GM06990 (cell line): Measurements from ENCODE around the gene DTNB.
A peak's percentile ranks its signal among the peaks of the same experiment; 100 is the strongest.
"Not testable (repeated sequence)": the region's sequence is repeated elsewhere in the genome, so short reads cannot be mapped to it uniquely, and the experiment has no call there.

Experiments
- DNase-seq: peaks from one replicate; pipeline ENCODE4 v3.0.0-alpha.2; 2011; ENCODE audit not compliant: insufficient read length; ENCODE audit errors: extremely low read depth
- H3K27me3 ChIP-seq: replicated peaks from 2 replicates; pipeline ENCODE4 v1.6.0; 2011; ENCODE audit warnings: low read length; ENCODE audit not compliant: control insufficient read depth, insufficient read depth
- H3K36me3 ChIP-seq: 2 replicates; pipeline ENCODE4 v1.5.1; 2011; ENCODE audit warnings: low read length; ENCODE audit not compliant: control insufficient read depth, insufficient read depth
- H3K4me3 ChIP-seq: replicated peaks from 2 replicates; pipeline ENCODE4 v1.5.1; 2011; ENCODE audit warnings: low read depth, mild to moderate bottlenecking, control low read depth, low read length
- CTCF ChIP-seq: IDR thresholded peaks from 2 replicates; pipeline ENCODE4 v1.5.1; 2011; ENCODE audit warnings: low read length, control low read depth, mild to moderate bottlenecking, inconsistent platforms; ENCODE audit not compliant: insufficient read depth, poor library complexity, severe bottlenecking

The DTNB gene

DNA sequence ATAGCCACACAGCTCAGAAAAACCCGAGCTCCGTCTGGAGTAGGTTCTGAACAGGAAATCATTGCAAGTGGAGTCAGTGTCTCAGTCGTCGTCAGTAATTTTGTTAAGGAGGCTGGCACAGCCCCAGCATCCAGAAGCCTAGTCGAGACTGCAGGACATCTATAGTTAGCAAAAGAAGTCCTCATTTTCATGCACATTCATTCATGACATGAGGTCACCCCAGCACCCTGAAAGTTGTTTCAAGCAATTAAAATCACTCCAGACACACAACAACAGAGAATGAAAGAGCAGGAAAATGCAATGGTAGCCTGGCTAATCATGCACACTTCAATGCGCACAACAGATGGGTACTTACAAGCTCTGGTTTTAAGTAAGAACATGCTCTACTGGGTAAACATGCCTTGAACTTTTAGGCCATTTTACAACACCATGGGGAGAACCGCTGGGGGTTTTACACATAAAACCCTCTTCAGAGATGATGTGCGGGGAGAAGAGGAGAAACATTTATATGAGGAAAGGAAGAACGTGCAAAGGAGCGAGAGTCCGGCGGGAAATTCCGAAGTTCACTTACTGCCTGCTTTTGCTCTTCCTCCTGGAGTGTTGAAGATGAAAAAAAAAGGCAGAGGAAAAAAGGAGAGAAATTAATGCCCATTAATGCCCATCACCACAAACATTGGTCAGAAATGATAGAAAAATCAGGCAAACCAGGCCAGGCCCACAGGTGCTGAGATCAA lies 254.3 kb downstream of the DTNB start:
- peak; percentile 80 for DNase-seq
- H3K36me3 ChIP-seq, result no peaks in the 10 kb centered on the region
- peak overlapping the region; percentile 31 for H3K4me3 ChIP-seq
- no peak for TF ChIP-seq CTCF
- H3K27me3 ChIP-seq, result no peaks in the 10 kb centered on the region

DNA sequence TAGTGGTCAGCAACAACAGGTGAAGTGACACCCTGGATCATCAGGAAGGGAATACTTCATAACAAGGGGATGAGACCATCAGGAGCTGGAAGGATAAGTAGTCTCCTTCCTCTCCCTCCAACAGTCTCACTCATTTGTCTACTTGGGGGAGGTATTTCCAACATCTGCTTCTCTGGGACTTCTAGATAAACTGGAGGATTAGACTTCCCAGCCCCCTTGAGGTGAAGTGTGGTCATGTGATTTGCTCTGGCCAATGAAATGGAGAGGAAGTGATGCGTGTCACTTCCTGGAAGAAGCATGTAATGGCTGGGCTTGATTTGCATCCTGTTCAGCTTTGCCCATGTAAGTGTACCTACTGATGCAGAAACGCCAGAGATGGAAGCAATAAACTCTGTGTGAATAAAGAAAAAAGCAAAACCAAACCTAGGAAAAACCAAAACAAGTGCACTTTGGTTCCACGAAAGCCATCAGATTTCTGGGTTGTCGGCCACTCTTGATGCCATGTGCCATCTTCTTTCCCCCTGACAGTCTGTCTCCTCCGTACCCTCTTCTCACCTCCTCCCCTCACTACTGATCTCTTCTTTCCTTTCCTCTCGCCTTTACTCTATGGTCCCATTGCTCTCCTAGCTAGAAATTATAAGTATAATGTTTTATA lies 255.5 kb downstream of the DTNB start:
- peak overlapping the region; percentile 5; the same call in 1 of the 2 replicates for H3K4me3 ChIP-seq
- no peak for TF ChIP-seq CTCF
- peak; percentile 37 for DNase-seq
- H3K36me3 ChIP-seq, result no peaks in the 10 kb centered on the region
- H3K27me3 ChIP-seq, result no peaks in the 10 kb centered on the region

DNA sequence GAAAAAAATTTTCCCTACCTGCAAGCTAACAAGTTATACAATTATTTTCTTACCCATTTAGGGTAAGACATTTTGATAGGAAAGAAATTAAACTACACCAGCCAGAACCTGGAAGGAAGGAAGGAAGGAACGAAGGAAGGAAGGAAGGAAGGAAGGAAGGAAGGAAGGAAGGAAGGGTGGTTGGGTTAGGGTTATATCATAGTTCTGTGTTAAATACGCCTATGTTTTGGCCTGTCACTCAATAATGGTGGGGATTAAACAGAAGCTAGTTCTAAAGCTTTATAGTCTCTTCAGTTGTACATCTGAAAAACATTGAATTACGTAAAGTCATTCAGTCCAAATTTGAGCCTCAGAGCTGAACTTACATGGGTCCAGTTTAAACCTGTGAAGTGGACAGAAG lies 256.7 kb downstream of the DTNB start:
- TF ChIP-seq CTCF, result no peak
- no peaks in the 10 kb centered on the region for H3K36me3 ChIP-seq
- H3K27me3 ChIP-seq, result no peaks in the 10 kb centered on the region
- no peak for DNase-seq
- no peak overlapping the region for H3K4me3 ChIP-seq

- Histone ChIP-seq H3K4me3 (no peak overlapping the region), H3K27me3 (no peaks in the 10 kb centered on the region), H3K36me3 (no peaks in the 10 kb centered on the region)
- DNase-seq, result no peak
- TF ChIP-seq CTCF, result no peak
These were observed 258.6 kb downstream of the DTNB start for GRCh38 chr2:25414781-25415180.

- not testable (repeated sequence) for DNase-seq, H3K4me3 ChIP-seq, H3K36me3 ChIP-seq, H3K27me3 ChIP-seq
These were observed 260.0 kb downstream of the DTNB start for GRCh38 chr2:25413409-25413808.

DNA sequence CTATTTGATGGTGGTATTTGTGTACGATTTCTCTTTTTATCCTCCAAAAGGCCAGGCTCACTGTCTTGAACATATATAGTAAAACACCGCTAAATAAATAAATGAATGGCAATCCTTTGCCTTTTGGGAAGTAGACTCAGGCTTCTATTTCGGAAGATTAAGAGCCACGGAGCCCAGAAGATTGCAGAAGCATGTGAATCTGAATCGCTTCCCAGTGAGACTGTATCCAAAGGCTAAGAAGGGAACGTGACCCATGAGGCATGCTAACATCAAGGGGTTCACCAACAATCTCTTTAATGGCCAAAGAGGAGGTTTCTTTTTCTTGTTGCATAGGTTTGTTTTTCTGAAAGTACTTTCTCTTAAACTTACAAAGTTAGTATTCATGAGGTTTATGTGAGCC lies 261.6 kb downstream of the DTNB start:
- H3K27me3 ChIP-seq, result no peaks in the 10 kb centered on the region
- no peak overlapping the region for H3K4me3 ChIP-seq
- TF ChIP-seq CTCF, result no peak
- H3K36me3 ChIP-seq, result no peaks in the 10 kb centered on the region
- no peak for DNase-seq
